Measurements from ENCODE around the gene CAMK2B. TPM values are rescaled to one million over a fixed set of nuclear protein-coding genes. Genes with fewer than 3 reads are reported as not detected.

The CAMK2B gene
- total RNA-seq, 1 experiment from 2014 or later, result not detected

- Histone ChIP-seq H3K36me3 (ENCODE audit: control insufficient read depth, insufficient read depth, low read length) (no peaks in the 10 kb centered on the region), H3K27me3 (replicated peaks; ENCODE audit: control insufficient read depth, insufficient read depth, low read length) (no peaks in the 10 kb centered on the region; the same call in none of the 2 replicates), H3K9me3 (no peaks in the 10 kb centered on the region), H3K4me1 (peaks cover 9% of the 10 kb centered on the region; the same call in 1 of the 2 replicates), H3K4me3 (ENCODE audit: low read depth, low read length) (no peak overlapping the region)
- no peak overlapping the region for H3K4me3 Mint-ChIP-seq (ENCODE audit: unreplicated experiment)
- ChIA-PET CTCF (no interaction called here), POLR2A (no interaction called here)
- no TSS peak for BruUV-seq (replicated peaks)
- TF ChIP-seq CTCF (IDR thresholded peaks at IDR 0.05; ENCODE audit: insufficient read depth in 1 of 2, low read depth in 1 of 2, low read length in 1 of 2, severe bottlenecking in 1 of 2, unreplicated experiment in 1 of 2), result no peak
- no peak for DNase-seq
- no peak overlapping the region for H3K27ac Mint-ChIP-seq (ENCODE audit: unreplicated experiment)
- no peaks in the 10 kb centered on the region for H3K9me3 Mint-ChIP-seq (ENCODE audit: unreplicated experiment)
- H3K27me3 Mint-ChIP-seq (ENCODE audit: insufficient read depth, unreplicated experiment), result peaks cover 12% of the 10 kb centered on the region
- intact Hi-C loops (cut with micrococcal nuclease; ENCODE audit: unreplicated experiment), result no loop called here
- H3K36me3 Mint-ChIP-seq (ENCODE audit: insufficient read depth, unreplicated experiment), result no peaks in the 10 kb centered on the region
- no peaks in the 10 kb centered on the region for H3K4me1 Mint-ChIP-seq (ENCODE audit: low read depth, unreplicated experiment)
Measured at GRCh38 chr7:44262031-44262430, 63.4 kb downstream of the CAMK2B start.

DNA sequence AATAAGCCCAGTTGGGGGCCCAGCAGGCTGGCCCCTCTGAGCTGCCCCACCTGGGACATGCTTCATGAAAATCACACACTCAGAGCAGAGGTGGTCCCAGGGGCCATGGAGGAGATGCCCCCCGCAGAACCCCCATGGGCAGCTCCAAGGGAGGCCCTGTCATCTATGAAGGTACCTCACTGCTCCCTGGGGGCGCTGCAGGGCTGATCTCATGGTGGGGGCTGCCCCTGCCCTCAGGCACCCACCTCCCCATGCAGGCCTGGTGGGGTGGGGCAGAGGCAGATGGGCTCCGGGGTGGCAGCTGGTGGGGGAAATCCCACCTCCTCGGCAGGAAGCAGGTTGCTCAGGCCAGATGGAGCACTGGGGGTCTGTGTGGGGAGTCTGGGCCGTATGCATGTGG is 64.2 kb downstream of the CAMK2B start:
- no TSS peak for BruUV-seq (replicated peaks)
- Histone ChIP-seq H3K4me3 (ENCODE audit: low read depth, low read length) (no peak overlapping the region), H3K27me3 (replicated peaks; ENCODE audit: control insufficient read depth, insufficient read depth, low read length) (no peaks in the 10 kb centered on the region; the same call in 1 of the 2 replicates), H3K9me3 (no peaks in the 10 kb centered on the region), H3K4me1 (peaks cover 9% of the 10 kb centered on the region; the same call in 1 of the 2 replicates), H3K36me3 (ENCODE audit: control insufficient read depth, insufficient read depth, low read length) (no peaks in the 10 kb centered on the region)
- Mint-ChIP-seq H3K9me3 (ENCODE audit: unreplicated experiment) (no peaks in the 10 kb centered on the region), H3K27me3 (ENCODE audit: insufficient read depth, unreplicated experiment) (peaks cover 12% of the 10 kb centered on the region), H3K36me3 (ENCODE audit: insufficient read depth, unreplicated experiment) (no peaks in the 10 kb centered on the region), H3K4me1 (ENCODE audit: low read depth, unreplicated experiment) (no peaks in the 10 kb centered on the region), H3K4me3 (ENCODE audit: unreplicated experiment) (no peak overlapping the region), H3K27ac (ENCODE audit: unreplicated experiment) (no peak overlapping the region)
- intact Hi-C loops (cut with micrococcal nuclease; ENCODE audit: unreplicated experiment), result no loop called here
- no peak for DNase-seq
- TF ChIP-seq CTCF (IDR thresholded peaks at IDR 0.05; ENCODE audit: insufficient read depth in 1 of 2, low read depth in 1 of 2, low read length in 1 of 2, severe bottlenecking in 1 of 2, unreplicated experiment in 1 of 2), result no peak
- CTCF ChIA-PET, result no interaction called here
- POLR2A ChIA-PET, result no interaction called here

GRCh38 chr7:44259547-44260457 is 65.6 kb downstream of the CAMK2B start:
- no peaks in the 10 kb centered on the region for H3K4me1 Mint-ChIP-seq (ENCODE audit: low read depth, unreplicated experiment)
- no peaks in the 10 kb centered on the region for H3K9me3 ChIP-seq
- intact Hi-C loops (cut with micrococcal nuclease; ENCODE audit: unreplicated experiment), result no loop called here
- TF ChIP-seq CTCF (IDR thresholded peaks at IDR 0.05; ENCODE audit: insufficient read depth in 1 of 2, low read depth in 1 of 2, low read length in 1 of 2, severe bottlenecking in 1 of 2, unreplicated experiment in 1 of 2), result no peak
- DNase-seq, result no peak
- POLR2A ChIA-PET, result no interaction called here
- H3K36me3 Mint-ChIP-seq (ENCODE audit: insufficient read depth, unreplicated experiment), result no peaks in the 10 kb centered on the region
- no peaks in the 10 kb centered on the region for H3K36me3 ChIP-seq (ENCODE audit: control insufficient read depth, insufficient read depth, low read length)
- H3K27me3 Mint-ChIP-seq (ENCODE audit: insufficient read depth, unreplicated experiment), result peaks cover 3% of the 10 kb centered on the region
- peaks cover 2% of the 10 kb centered on the region for H3K9me3 Mint-ChIP-seq (ENCODE audit: unreplicated experiment)
- no peak overlapping the region for H3K4me3 ChIP-seq (ENCODE audit: low read depth, low read length)
- H3K27ac Mint-ChIP-seq (ENCODE audit: unreplicated experiment), result no peak overlapping the region
- H3K4me1 ChIP-seq, result peaks cover 9% of the 10 kb centered on the region; the same call in 1 of the 2 replicates
- no peak overlapping the region for H3K4me3 Mint-ChIP-seq (ENCODE audit: unreplicated experiment)
- CTCF ChIA-PET, result interaction anchor here (1.0 kb wide), 1 partner anchor 19 kb away, joined by 6 read pairs; no protein-coding TSS in a partner anchor
- H3K27me3 ChIP-seq (replicated peaks; ENCODE audit: control insufficient read depth, insufficient read depth, low read length), result no peaks in the 10 kb centered on the region; the same call in 1 of the 2 replicates
- BruUV-seq (replicated peaks), result no TSS peak

All from Caco-2 (cell line).